GM18526 (cell line): ENCODE measurements around the gene CRCP.

ENCODE experiments used
- POLR2A ChIP-seq: IDR thresholded peaks from 3 replicates; pipeline ENCODE4 v1.6.1; 2011; ENCODE audit not compliant: insufficient read length; ENCODE audit errors: extremely low read depth

The CRCP gene

GRCh38 chr7:66185680-66186187, 71.1 kb downstream of the CRCP start:
- no peak for TF ChIP-seq POLR2A

- TF ChIP-seq POLR2A = no peak
Measured at GRCh38 chr7:66186991-66187390, 72.3 kb downstream of the CRCP start.

- no peak for TF ChIP-seq POLR2A
Measured at GRCh38 chr7:66187905-66188304, 73.3 kb downstream of the CRCP start.

- no peak for TF ChIP-seq POLR2A
Measured at GRCh38 chr7:66188645-66189044, 74.0 kb downstream of the CRCP start.

GRCh38 chr7:66189695-66190503, 75.3 kb downstream of the CRCP start:
- no peak for TF ChIP-seq POLR2A

GRCh38 chr7:66190504-66190857, 75.8 kb downstream of the CRCP start:
- no peak for TF ChIP-seq POLR2A

- TF ChIP-seq POLR2A = no peak
Measured at GRCh38 chr7:66193146-66193725, 78.6 kb downstream of the CRCP start.

- TF ChIP-seq POLR2A = no peak
Measured at GRCh38 chr7:66198469-66198868, 83.8 kb downstream of the CRCP start.

GRCh38 chr7:66198956-66199355, 84.3 kb downstream of the CRCP start:
- no peak for TF ChIP-seq POLR2A

GRCh38 chr7:66202441-66202840, 87.8 kb downstream of the CRCP start:
- TF ChIP-seq POLR2A = no peak
